Keratinocyte (primary cell): ENCODE results near the gene SH2D5.

ENCODE experiments used
- CTCF ChIP-seq, 3 experiments: IDR thresholded peaks in 1 of 3; conservative IDR thresholded peaks in 1 of 3; optimal IDR thresholded peaks in 1 of 3; 2 replicates in 2 of 3; 3 replicates in 1 of 3; pipeline versions ENCODE3 to v1.5.1; 2011; ENCODE audit warnings: low read length in 3 of 3, mild to moderate bottlenecking in 3 of 3, moderate library complexity in 2 of 3, control low read depth in 1 of 3, inconsistent platforms in 1 of 3; ENCODE audit not compliant: insufficient read depth in 2 of 3; ENCODE audit errors: extremely low read depth in 1 of 3
- EZH2 ChIP-seq: IDR thresholded peaks from one replicate; pipeline ENCODE4 v1.6.1; 2012; ENCODE audit warnings: inconsistent platforms, mild to moderate bottlenecking, low read length, moderate library complexity

- TF ChIP-seq CTCF (optimal IDR thresholded peaks at IDR 0.05 in 1 of 3, IDR thresholded peaks at IDR 0.05 in 1 of 3, conservative IDR thresholded peaks at IDR 0.05 in 1 of 3; ENCODE audit: extremely low read depth in 1 of 3, insufficient read depth in 2 of 3, low read length in 3 of 3) (no peak), EZH2 (no peak)
Observed at GRCh38 chr1:20684651-20685050, 47.9 kb downstream of the SH2D5 start.
